Measurements from ENCODE around the gene CWC27.

Gene CWC27

GRCh38 chr5:64765804-64766504 is 2.8 kb upstream of the CWC27 start:
- H3K9ac ChIP-seq (ENCODE audit: low read depth, low read length, poor library complexity, severe bottlenecking): peak overlapping the region; percentile 89
- no peaks in the 10 kb centered on the region for H3K9me2 ChIP-seq (replicated peaks; ENCODE audit: low read depth, low read length)
- H3K9me3 ChIP-seq (ENCODE audit: insufficient read depth, low read depth, low read length): no peaks in the 10 kb centered on the region
- H3K4me3 ChIP-seq (ENCODE audit: low read length, poor library complexity, severe bottlenecking): peak overlapping the region; percentile 92
- H3K4me2 ChIP-seq (ENCODE audit: low read depth, low read length, poor library complexity, severe bottlenecking): peak overlapping the region; percentile 88
- H3K36me3 ChIP-seq (ENCODE audit: insufficient read depth, low read length): no peaks in the 10 kb centered on the region
- no peaks in the 10 kb centered on the region for H3F3A ChIP-seq (ENCODE audit: low read depth)
- H3K4me1 ChIP-seq (ENCODE audit: insufficient read depth, low read length, poor library complexity, severe bottlenecking): peaks cover 58% of the 10 kb centered on the region
- TF ChIP-seq CTCF (conservative IDR thresholded peaks at IDR 0.05; ENCODE audit: low read length) (no peak), EZH2phosphoT487 (IDR thresholded peaks at IDR 0.05; ENCODE audit: borderline replicate concordance) (no peak)
- H2AFZ ChIP-seq (ENCODE audit: low read length): no peak overlapping the region
- H3K27me3 ChIP-seq (ENCODE audit: insufficient read depth, low read length, poor library complexity, severe bottlenecking): no peaks in the 10 kb centered on the region
- H4K20me1 ChIP-seq (ENCODE audit: insufficient read depth, low read length, poor library complexity, severe bottlenecking): peaks cover 16% of the 10 kb centered on the region
- H3K79me2 ChIP-seq (ENCODE audit: insufficient read depth, low read length): peaks cover 88% of the 10 kb centered on the region

GRCh38 chr5:64766941-64767340 is 1.8 kb upstream of the CWC27 start:
- no peak overlapping the region for H2AFZ ChIP-seq (ENCODE audit: low read length)
- H3K9ac ChIP-seq (ENCODE audit: low read depth, low read length, poor library complexity, severe bottlenecking): peak overlapping the region; percentile 89
- peak overlapping the region; percentile 88 for H3K4me2 ChIP-seq (ENCODE audit: low read depth, low read length, poor library complexity, severe bottlenecking)
- peaks cover 10% of the 10 kb centered on the region for H4K20me1 ChIP-seq (ENCODE audit: insufficient read depth, low read length, poor library complexity, severe bottlenecking)
- H3K27me3 ChIP-seq (ENCODE audit: insufficient read depth, low read length, poor library complexity, severe bottlenecking): no peaks in the 10 kb centered on the region
- TF ChIP-seq CTCF (conservative IDR thresholded peaks at IDR 0.05; ENCODE audit: low read length) (no peak), EZH2phosphoT487 (IDR thresholded peaks at IDR 0.05; ENCODE audit: borderline replicate concordance) (no peak)
- H3K4me3 ChIP-seq (ENCODE audit: low read length, poor library complexity, severe bottlenecking): peak overlapping the region; percentile 92
- H3K9me3 ChIP-seq (ENCODE audit: insufficient read depth, low read depth, low read length): no peaks in the 10 kb centered on the region
- peaks cover 68% of the 10 kb centered on the region for H3K4me1 ChIP-seq (ENCODE audit: insufficient read depth, low read length, poor library complexity, severe bottlenecking)
- no peaks in the 10 kb centered on the region for H3K9me2 ChIP-seq (replicated peaks; ENCODE audit: low read depth, low read length)
- peaks cover 88% of the 10 kb centered on the region for H3K79me2 ChIP-seq (ENCODE audit: insufficient read depth, low read length)
- H3F3A ChIP-seq (ENCODE audit: low read depth): no peaks in the 10 kb centered on the region
- no peaks in the 10 kb centered on the region for H3K36me3 ChIP-seq (ENCODE audit: insufficient read depth, low read length)

GRCh38 chr5:64767959-64768357 is 772 bp upstream of the CWC27 start:
- Histone ChIP-seq H2AFZ (ENCODE audit: low read length) (peak overlapping the region; percentile 97), H4K20me1 (ENCODE audit: insufficient read depth, low read length, poor library complexity, severe bottlenecking) (peaks cover 10% of the 10 kb centered on the region), H3K4me2 (ENCODE audit: low read depth, low read length, poor library complexity, severe bottlenecking) (peak overlapping the region; percentile 88), H3K9ac (ENCODE audit: low read depth, low read length, poor library complexity, severe bottlenecking) (peak overlapping the region; percentile 89), H3K36me3 (ENCODE audit: insufficient read depth, low read length) (no peaks in the 10 kb centered on the region), H3F3A (ENCODE audit: low read depth) (no peaks in the 10 kb centered on the region), H3K9me2 (replicated peaks; ENCODE audit: low read depth, low read length) (no peaks in the 10 kb centered on the region), H3K27me3 (ENCODE audit: insufficient read depth, low read length, poor library complexity, severe bottlenecking) (no peaks in the 10 kb centered on the region), H3K4me1 (ENCODE audit: insufficient read depth, low read length, poor library complexity, severe bottlenecking) (peaks cover 68% of the 10 kb centered on the region), H3K79me2 (ENCODE audit: insufficient read depth, low read length) (peaks cover 87% of the 10 kb centered on the region), H3K9me3 (ENCODE audit: insufficient read depth, low read depth, low read length) (no peaks in the 10 kb centered on the region), H3K4me3 (ENCODE audit: low read length, poor library complexity, severe bottlenecking) (peak overlapping the region; percentile 92)
- no peak for TF ChIP-seq EZH2phosphoT487 (IDR thresholded peaks at IDR 0.05; ENCODE audit: borderline replicate concordance)
- no peak for TF ChIP-seq CTCF (conservative IDR thresholded peaks at IDR 0.05; ENCODE audit: low read length)
